Measurements from ENCODE around the gene SH3RF2. TPM values are rescaled to one million over a fixed set of nuclear protein-coding genes. Genes with fewer than 3 reads are reported as not detected.

The SH3RF2 gene
- polyA plus RNA-seq, 1 donor = 9.3 TPM

GRCh38 chr5:145922059-145922458 is 14.3 kb upstream of the SH3RF2 start:
- DNase-seq (ENCODE audit: low read depth) = no peak

- no peak for DNase-seq (ENCODE audit: low read depth)
Observed at GRCh38 chr5:145923405-145923804, 13.0 kb upstream of the SH3RF2 start.

GRCh38 chr5:145924849-145925248 is 11.5 kb upstream of the SH3RF2 start:
- DNase-seq (ENCODE audit: low read depth) = no peak

- DNase-seq (ENCODE audit: low read depth) = no peak
Observed at GRCh38 chr5:145925353-145925752, 11.0 kb upstream of the SH3RF2 start.

- no peak for DNase-seq (ENCODE audit: low read depth)
Observed at GRCh38 chr5:145925803-145926202, 10.6 kb upstream of the SH3RF2 start.

- DNase-seq (ENCODE audit: low read depth) = no peak
Observed at GRCh38 chr5:145931718-145932117, 4.7 kb upstream of the SH3RF2 start.

GRCh38 chr5:145934276-145934675 is 2.1 kb upstream of the SH3RF2 start:
- DNase-seq (ENCODE audit: low read depth) = no peak

GRCh38 chr5:145937432-145938250 is 1.3 kb downstream of the SH3RF2 start:
- no peak for DNase-seq (ENCODE audit: low read depth)

- no peak for DNase-seq (ENCODE audit: low read depth)
Observed at GRCh38 chr5:145938776-145939539, 2.6 kb downstream of the SH3RF2 start.

GRCh38 chr5:145939540-145940065 is 3.2 kb downstream of the SH3RF2 start:
- no peak for DNase-seq (ENCODE audit: low read depth)

- no peak for DNase-seq (ENCODE audit: low read depth)
Observed at GRCh38 chr5:145941096-145941447, 4.7 kb downstream of the SH3RF2 start.

- no peak for DNase-seq (ENCODE audit: low read depth)
Observed at GRCh38 chr5:145941448-145942130, 5.2 kb downstream of the SH3RF2 start.

- no peak for DNase-seq (ENCODE audit: low read depth)
Observed at GRCh38 chr5:145942201-145942600, 5.8 kb downstream of the SH3RF2 start.

- DNase-seq (ENCODE audit: low read depth) = no peak
Observed at GRCh38 chr5:145942749-145943148, 6.4 kb downstream of the SH3RF2 start.

- DNase-seq (ENCODE audit: low read depth) = no peak
Observed at GRCh38 chr5:145943674-145944121, 7.3 kb downstream of the SH3RF2 start.

- no peak for DNase-seq (ENCODE audit: low read depth)
Observed at GRCh38 chr5:145944328-145944727, 8.0 kb downstream of the SH3RF2 start.

GRCh38 chr5:145945620-145946111 is 9.3 kb downstream of the SH3RF2 start:
- no peak for DNase-seq (ENCODE audit: low read depth)

GRCh38 chr5:145946112-145946861 is 9.9 kb downstream of the SH3RF2 start:
- DNase-seq (ENCODE audit: low read depth) = no peak

GRCh38 chr5:145947581-145947980 is 11.2 kb downstream of the SH3RF2 start:
- DNase-seq (ENCODE audit: low read depth) = no peak

GRCh38 chr5:145948047-145948446 is 11.7 kb downstream of the SH3RF2 start:
- no peak for DNase-seq (ENCODE audit: low read depth)

- DNase-seq (ENCODE audit: low read depth) = no peak
Observed at GRCh38 chr5:145948921-145949320, 12.5 kb downstream of the SH3RF2 start.
